OCI-LY3 (cell line): ENCODE results near the gene MEF2A.

ENCODE experiments used
- CTCF ChIP-seq: fragments of 200-600, 300-600 bp; sonication (generic); IDR thresholded peaks from 2 replicates; pipeline ENCODE4 v1.5.1; 2014; ENCODE audit warnings: antibody characterized with exemption, low read length, low read depth
- EZH2phosphoT487 ChIP-seq: fragments of 200-600 bp; shearing (Covaris generic); IDR thresholded peaks from 2 replicates; pipeline ENCODE4 v1.6.1; 2018; ENCODE audit warnings: antibody characterized with exemption, mixed run types, low read depth

GRCh38 chr15:99605990-99606389, 40.2 kb downstream of the MEF2A start:
- TF ChIP-seq CTCF (no peak), EZH2phosphoT487 (no peak)
